Hypothalamus (tissue), 51 donors: Measurements from ENCODE around the gene ZNF587B.
"Not testable (repeated sequence)": the region's sequence is repeated elsewhere in the genome, so short reads cannot be mapped to it uniquely, and the experiment has no call there.

Source experiments
- DNase-seq, 51 donors: peaks; one replicate each; lab custom pipeline; 2025; lab: John Stamatoyannopoulos, UW

The ZNF587B gene

GRCh38 chr19:57817976-57818375 lies 12.1 kb upstream of the ZNF587B start:
- DNase-seq = no peak

GRCh38 chr19:57818378-57818777 lies 11.7 kb upstream of the ZNF587B start:
- no peak for DNase-seq

GRCh38 chr19:57819475-57820148 lies 10.5 kb upstream of the ZNF587B start:
- DNase-seq = peak; percentile 3 to 91 (median 71)

GRCh38 chr19:57820599-57820998 lies 9.5 kb upstream of the ZNF587B start:
- DNase-seq = no peak

- not testable (repeated sequence) for DNase-seq
Observed at GRCh38 chr19:57821095-57821494, 9.0 kb upstream of the ZNF587B start.

- DNase-seq = not testable (repeated sequence)
Observed at GRCh38 chr19:57821501-57821900, 8.6 kb upstream of the ZNF587B start.

GRCh38 chr19:57823155-57823554 lies 6.9 kb upstream of the ZNF587B start:
- DNase-seq = not testable (repeated sequence)

GRCh38 chr19:57823608-57824007 lies 6.5 kb upstream of the ZNF587B start:
- not testable (repeated sequence) for DNase-seq

- no peak for DNase-seq
Observed at GRCh38 chr19:57825511-57825910, 4.6 kb upstream of the ZNF587B start.

GRCh38 chr19:57829316-57829715 lies 783 bp upstream of the ZNF587B start:
- no peak for DNase-seq

- not testable (repeated sequence) for DNase-seq
Observed at GRCh38 chr19:57836991-57837390, 6.9 kb downstream of the ZNF587B start.

GRCh38 chr19:57838622-57839191 lies 8.6 kb downstream of the ZNF587B start:
- DNase-seq = not testable (repeated sequence)

- no peak for DNase-seq
Observed at GRCh38 chr19:57841122-57841763, 11.1 kb downstream of the ZNF587B start.

GRCh38 chr19:57847164-57847563 lies 17.1 kb downstream of the ZNF587B start:
- not testable (repeated sequence) for DNase-seq

GRCh38 chr19:57849162-57849665 lies 19.1 kb downstream of the ZNF587B start:
- DNase-seq = not testable (repeated sequence)

GRCh38 chr19:57849666-57850473 lies 19.8 kb downstream of the ZNF587B start, which contains the start of gene ZNF587:
ZNF587 (plus strand) TSS chr19:57849859; CDS start chr19:57850039, 180 bp downstream.
- peak in 50 of 51 donors; percentile 2 to 83 (median 52) for DNase-seq

GRCh38 chr19:57850553-57851017 lies 20.5 kb downstream of the ZNF587B start:
- DNase-seq = no peak

GRCh38 chr19:57851812-57852603 lies 21.9 kb downstream of the ZNF587B start:
- not testable (repeated sequence) for DNase-seq

GRCh38 chr19:57854117-57854516 lies 24.0 kb downstream of the ZNF587B start:
- DNase-seq = not testable (repeated sequence)

- not testable (repeated sequence) for DNase-seq
Observed at GRCh38 chr19:57862351-57862750, 32.3 kb downstream of the ZNF587B start.
